PC-3 (cell line): ENCODE results near the gene HYLS1. TPM values are rescaled to one million over a fixed set of nuclear protein-coding genes. Genes with fewer than 3 reads are reported as not detected.

Experiments used
- ATAC-seq: fragments of 200-7000 bp; cut with Tn5 transposase; 2 replicates; pipeline ENCODE4 v1.9.1; 2020; ENCODE audit warnings: mild to moderate bottlenecking, moderate library complexity
- BruUV-seq: library from RNA; stranded (reverse); fragments of 400-500 nt; replicated peaks from 2 replicates; lab custom pipeline; 2021; lab: Mats Ljungman, UMichigan
- CTCF ChIA-PET: fragments of 300-600 bp; sonication (Branson Sonifier 250); formaldehyde crosslinking; loops from one replicate; lab custom pipeline; 2022; ENCODE audit warnings: antibody characterized with exemption; lab: Charles Lee
- POLR2A ChIA-PET: fragments of 300-600 bp; sonication (Branson Sonifier 250); formaldehyde crosslinking; loops from one replicate; lab custom pipeline; 2022; ENCODE audit warnings: antibody characterized with exemption; ENCODE audit not compliant: unreplicated experiment; lab: Charles Lee
- DNase-seq: peaks from one replicate; pipeline ENCODE4 v3.0.0-alpha.2; 2015
- H2AFZ ChIP-seq: fragments of 300-600 bp; sonication (generic); 2 replicates; pipeline ENCODE4 v1.6.0; 2016; ENCODE audit warnings: antibody characterized with exemption, low read length
- H3F3A ChIP-seq: fragments of 300-600 bp; sonication (generic); one replicate; pipeline ENCODE4 v1.6.0; 2017; ENCODE audit warnings: antibody characterized with exemption, low read length, control low read depth, mild to moderate bottlenecking; ENCODE audit not compliant: unreplicated experiment
- H3K27ac ChIP-seq: fragments of 300-600 bp; sonication (generic); 2 replicates; pipeline ENCODE4 v1.5.1; 2016; ENCODE audit warnings: mild to moderate bottlenecking, low read length
- H3K27me3 ChIP-seq: fragments of 300-600 bp; sonication (generic); 2 replicates; pipeline ENCODE4 v1.6.1; 2016; ENCODE audit warnings: low read length, mixed read lengths
- H3K36me3 ChIP-seq: fragments of 300-600 bp; sonication (generic); 2 replicates; pipeline ENCODE4 v1.6.1; 2016; ENCODE audit warnings: low read depth, mixed run types, low read length, mixed read lengths
- H3K4me1 ChIP-seq: fragments of 300-600 bp; sonication (generic); 2 replicates; pipeline ENCODE4 v1.5.1; 2016; ENCODE audit warnings: low read length; ENCODE audit not compliant: insufficient read depth
- H3K4me2 ChIP-seq: fragments of 300-600 bp; sonication (generic); 2 replicates; pipeline ENCODE4 v1.6.0; 2016; ENCODE audit warnings: low read length
- H3K4me3 ChIP-seq: fragments of 300-600 bp; sonication (generic); 2 replicates; pipeline ENCODE4 v1.5.1; 2016; ENCODE audit warnings: mild to moderate bottlenecking, low read length, mixed read lengths
- H3K79me2 ChIP-seq: fragments of 300-600 bp; sonication (generic); 2 replicates; pipeline ENCODE4 v1.6.1; 2017; ENCODE audit warnings: low read length, mixed read lengths
- H3K9ac ChIP-seq: fragments of 300-600 bp; sonication (generic); 2 replicates; pipeline ENCODE4 v1.6.0; 2016; ENCODE audit warnings: mild to moderate bottlenecking, low read length
- H3K9me2 ChIP-seq: fragments of 300-600 bp; sonication (generic); replicated peaks from 2 replicates; pipeline ENCODE4 v1.6.1; 2016; ENCODE audit warnings: mixed run types, low read length, mixed read lengths
- H3K9me3 ChIP-seq: fragments of 300-600 bp; sonication (generic); 2 replicates; pipeline ENCODE4 v1.6.1; 2016; ENCODE audit warnings: low read length, mixed read lengths
- H4K20me1 ChIP-seq: fragments of 300-600 bp; sonication (generic); 2 replicates; pipeline ENCODE4 v1.6.1; 2016; ENCODE audit warnings: low read length, mixed read lengths
- EZH2 ChIP-seq: fragments of 300-600 bp; sonication (generic); IDR thresholded peaks from one replicate; pipeline ENCODE4 v1.6.1; 2017; ENCODE audit warnings: antibody characterized with exemption, mild to moderate bottlenecking, low read length; ENCODE audit not compliant: unreplicated experiment
- EZH2phosphoT487 ChIP-seq: fragments of 300-600 bp; sonication (generic); IDR thresholded peaks from 2 replicates; pipeline ENCODE4 v1.6.1; 2018; ENCODE audit warnings: mild to moderate bottlenecking, antibody characterized with exemption, low read length, borderline replicate concordance
- intact Hi-C: fragments of 100-400 bp; cut with micrococcal nuclease; formaldehyde crosslinking; loops from 2 replicates; pipeline ENCODE4 v1.9.0; 2023
- total RNA-seq: library from RNA; depleted of rRNA; stranded (reverse); fragments of >200 nt; gene quantifications from 2 replicates; pipeline ENCODE4 v1.2.3, GENCODE V29; 2014
- TF ChIP-seq, protein P1 (sequence below): fragments of 300-600 bp; sonication (generic); conservative IDR thresholded peaks from 2 replicates; pipeline ENCODE4 v1.5.1; 2017; ENCODE audit warnings: antibody characterized with exemption, low read depth, mild to moderate bottlenecking, low read length

The HYLS1 gene
- total RNA-seq, 1 experiment from 2014 or later, result 23.5 TPM

DNA sequence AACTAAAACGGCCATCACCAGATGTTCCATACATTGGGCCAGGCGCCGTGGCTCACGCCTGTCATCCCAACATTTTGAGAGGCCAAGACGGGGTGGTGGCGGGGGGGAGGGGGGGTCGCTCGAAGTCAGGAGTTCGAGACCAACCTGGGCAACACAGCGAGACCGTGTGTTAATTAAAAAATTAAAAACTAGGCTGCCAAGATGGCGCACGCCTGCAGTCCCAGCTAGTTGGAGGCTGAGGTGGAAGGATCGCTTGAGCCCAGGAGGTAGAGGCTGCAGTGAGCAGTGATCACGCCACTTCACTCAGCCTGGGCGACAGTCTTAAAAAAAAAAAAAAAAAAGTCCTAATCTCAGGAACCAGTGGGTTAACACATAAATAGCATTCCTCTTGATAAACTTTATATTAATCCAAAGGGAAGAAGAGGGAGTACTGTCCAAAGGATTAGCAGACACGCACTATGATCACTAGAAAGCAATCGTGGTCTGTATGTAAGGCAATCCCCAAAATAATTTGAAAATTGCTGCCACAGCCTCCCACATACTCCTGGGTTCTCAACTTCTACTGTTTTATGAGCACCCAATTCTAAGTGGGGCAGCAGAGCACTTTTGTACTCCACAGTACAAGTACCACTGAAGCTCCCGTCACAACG lies 14.9 kb downstream of the HYLS1 start:
- H3K27me3 ChIP-seq, result peaks cover 12% of the 10 kb centered on the region; the same call in 1 of the 2 replicates
- peak overlapping the region; percentile 84 for H3K4me2 ChIP-seq
- peaks cover 14% of the 10 kb centered on the region; the same call in 1 of the 2 replicates for H4K20me1 ChIP-seq
- H3K79me2 ChIP-seq, result peaks cover 52% of the 10 kb centered on the region
- peak overlapping the region; percentile 79 for H2AFZ ChIP-seq
- no peaks in the 10 kb centered on the region for H3F3A ChIP-seq
- TSS peak; percentile 80 for BruUV-seq
- H3K4me1 ChIP-seq, result peaks cover 7% of the 10 kb centered on the region
- ChIA-PET POLR2A (interaction anchor here (0.6 to 0.9 kb wide), 3 partner anchors 14 to 332 kb away, joined by 3 read pairs; no protein-coding TSS in a partner anchor), CTCF (no interaction called here)
- ATAC-seq (peak; percentile 49), DNase-seq (peak; percentile 19)
- peak overlapping the region; percentile 90 for H3K4me3 ChIP-seq
- H3K36me3 ChIP-seq, result peaks cover 33% of the 10 kb centered on the region
- no peaks in the 10 kb centered on the region for H3K9me3 ChIP-seq
- intact Hi-C loops, result no loop called here
- no peak for TF ChIP-seq EZH2phosphoT487
- TF ChIP-seq, protein P1, sequence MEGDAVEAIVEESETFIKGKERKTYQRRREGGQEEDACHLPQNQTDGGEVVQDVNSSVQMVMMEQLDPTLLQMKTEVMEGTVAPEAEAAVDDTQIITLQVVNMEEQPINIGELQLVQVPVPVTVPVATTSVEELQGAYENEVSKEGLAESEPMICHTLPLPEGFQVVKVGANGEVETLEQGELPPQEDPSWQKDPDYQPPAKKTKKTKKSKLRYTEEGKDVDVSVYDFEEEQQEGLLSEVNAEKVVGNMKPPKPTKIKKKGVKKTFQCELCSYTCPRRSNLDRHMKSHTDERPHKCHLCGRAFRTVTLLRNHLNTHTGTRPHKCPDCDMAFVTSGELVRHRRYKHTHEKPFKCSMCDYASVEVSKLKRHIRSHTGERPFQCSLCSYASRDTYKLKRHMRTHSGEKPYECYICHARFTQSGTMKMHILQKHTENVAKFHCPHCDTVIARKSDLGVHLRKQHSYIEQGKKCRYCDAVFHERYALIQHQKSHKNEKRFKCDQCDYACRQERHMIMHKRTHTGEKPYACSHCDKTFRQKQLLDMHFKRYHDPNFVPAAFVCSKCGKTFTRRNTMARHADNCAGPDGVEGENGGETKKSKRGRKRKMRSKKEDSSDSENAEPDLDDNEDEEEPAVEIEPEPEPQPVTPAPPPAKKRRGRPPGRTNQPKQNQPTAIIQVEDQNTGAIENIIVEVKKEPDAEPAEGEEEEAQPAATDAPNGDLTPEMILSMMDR, result no peak
- no peak for TF ChIP-seq EZH2
- H3K9me2 ChIP-seq, result no peaks in the 10 kb centered on the region
- peak overlapping the region; percentile 42 for H3K27ac ChIP-seq
- peak overlapping the region; percentile 80 for H3K9ac ChIP-seq

DNA sequence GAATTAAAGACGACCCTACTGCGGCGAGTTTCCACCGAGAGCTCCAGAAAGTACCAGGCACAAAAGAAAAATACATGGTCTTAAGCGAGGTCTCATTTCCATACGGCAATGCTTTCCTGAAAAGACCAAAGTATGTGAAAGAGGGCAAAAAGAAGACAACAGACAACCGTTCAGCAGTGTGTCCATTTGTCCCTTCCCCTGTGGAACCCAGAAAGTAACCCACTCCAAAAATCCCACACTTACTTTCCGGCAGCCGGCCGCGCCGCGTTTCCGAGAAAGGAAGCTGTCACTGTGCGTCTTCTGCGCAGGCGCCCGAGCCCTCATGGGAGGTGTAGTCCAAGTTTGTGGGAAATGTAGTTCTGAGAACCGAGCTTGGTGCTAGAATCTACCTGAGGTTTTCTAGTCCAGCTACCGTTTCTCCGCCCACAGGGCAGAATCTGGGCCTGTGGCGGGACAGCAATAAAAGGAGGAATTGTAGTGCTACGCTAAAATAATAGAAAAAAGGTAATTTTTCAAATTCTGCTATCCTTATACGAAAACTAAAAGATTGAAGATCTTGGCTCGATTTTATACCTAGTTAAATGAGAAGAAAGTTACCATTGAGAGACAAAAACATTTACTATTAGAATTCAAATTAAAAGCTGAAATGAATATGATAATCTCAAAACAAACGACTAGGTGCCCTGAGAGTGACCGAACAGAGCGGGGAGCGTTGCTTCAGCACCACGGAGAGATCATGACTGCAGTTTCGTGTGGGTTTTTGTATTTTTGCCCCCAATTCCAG lies 15.7 kb downstream of the HYLS1 start, which contains the start of gene PUS3:
Gene PUS3 (minus strand): TSS at position 280 of the 784 bp plus-strand sequence. CDS start 6,922 bp downstream, outside the sequence.
- intact Hi-C loops, result no loop called here
- no TSS peak for BruUV-seq
- Histone ChIP-seq H4K20me1 (peaks cover 8% of the 10 kb centered on the region; the same call in 1 of the 2 replicates), H3K27me3 (peaks cover 12% of the 10 kb centered on the region; the same call in 1 of the 2 replicates), H3K9me2 (no peaks in the 10 kb centered on the region), H3K9me3 (no peaks in the 10 kb centered on the region), H3F3A (no peaks in the 10 kb centered on the region), H3K79me2 (peaks cover 45% of the 10 kb centered on the region), H2AFZ (peak within 1 kb of the TSS; percentile 79), H3K4me1 (peaks cover 7% of the 10 kb centered on the region), H3K36me3 (peaks cover 26% of the 10 kb centered on the region), H3K4me3 (peak within 1 kb of the TSS; percentile 90), H3K9ac (peak within 1 kb of the TSS; percentile 80), H3K4me2 (peak within 1 kb of the TSS; percentile 84), H3K27ac (peak within 1 kb of the TSS; percentile 42)
- peak; percentile 90 for DNase-seq
- ATAC-seq, result peak; percentile 97
- CTCF ChIA-PET, result interaction anchor here (0.6 to 0.8 kb wide), 2 partner anchors 16 to 177 kb away, joined by 3 to 4 read pairs; partner anchors contain the start of gene HYLS1
- POLR2A ChIA-PET, result interaction anchor here (0.5 to 0.9 kb wide), 5 partner anchors 15 to 332 kb away, joined by 3 read pairs; no protein-coding TSS in a partner anchor
- no peak for TF ChIP-seq EZH2
- TF ChIP-seq, protein P1, result no peak
- no peak for TF ChIP-seq EZH2phosphoT487
